Spinal cord (tissue), 10 donors: ENCODE measurements around the gene NCLN. TPM values are rescaled to one million over a fixed set of nuclear protein-coding genes. Genes with fewer than 3 reads are reported as not detected.
"Not testable (repeated sequence)": the region's sequence is repeated elsewhere in the genome, so short reads cannot be mapped to it uniquely, and the experiment has no call there.

Experiments
- DNase-seq, 6 donors: peaks; one replicate each; pipeline versions ENCODE4 v3.0.0 to v3.0.0-alpha.2; 2013 to 2015; ENCODE audit warnings: low spot score in 6 of 6, low read depth in 4 of 6
- H3K27ac ChIP-seq: one replicate; pipeline ENCODE4 v1.5.1; 2013; ENCODE audit warnings: low read depth, low read length, control low read depth
- H3K27me3 ChIP-seq: one replicate; pipeline ENCODE4 v1.6.1; 2013; ENCODE audit warnings: low read length; ENCODE audit not compliant: control insufficient read depth, insufficient read depth
- H3K36me3 ChIP-seq: one replicate; pipeline ENCODE4 v1.6.1; 2013; ENCODE audit warnings: low read length; ENCODE audit not compliant: control insufficient read depth, insufficient read depth
- H3K4me1 ChIP-seq: one replicate; pipeline ENCODE4 v1.6.1; 2013; ENCODE audit warnings: low read length; ENCODE audit not compliant: control insufficient read depth, insufficient read depth
- H3K4me3 ChIP-seq: one replicate; pipeline ENCODE4 v1.5.1; 2013; ENCODE audit warnings: low read depth, low read length, control low read depth
- H3K9me3 ChIP-seq: one replicate; pipeline ENCODE4 v1.6.1; 2013; ENCODE audit warnings: low read length; ENCODE audit not compliant: control insufficient read depth, insufficient read depth
- WGBS: methylation state at CpG from one replicate; pipeline ENCODE4 v1.1.5; 2013; ENCODE audit warnings: missing lambda C conversion rate; ENCODE audit not compliant: insufficient coverage; 5-methylcytosine and 5-hydroxymethylcytosine counted together
- polyA plus RNA-seq, 2 donors: library from polyadenylated mRNA; unstranded; fragments of 120-200 nt; gene quantifications; one replicate each; pipeline ENCODE4 v1.2.1, GENCODE V29; 2013; ENCODE audit not compliant: insufficient read length in 2 of 2
- total RNA-seq, 2 donors: library from RNA; depleted of rRNA in 1 of 2; stranded (reverse); fragments of 120-200 nt in 1 of 2; fragments of >200 nt in 1 of 2; gene quantifications; one replicate each; pipeline versions ENCODE4 v1.2.3 to v1.2.4, GENCODE V29; 2013 to 2014
- donor health status: healthy.

Gene NCLN
- total and polyA plus RNA-seq, 4 donors: 12.1 to 55.4 (median 31.2) TPM

DNA sequence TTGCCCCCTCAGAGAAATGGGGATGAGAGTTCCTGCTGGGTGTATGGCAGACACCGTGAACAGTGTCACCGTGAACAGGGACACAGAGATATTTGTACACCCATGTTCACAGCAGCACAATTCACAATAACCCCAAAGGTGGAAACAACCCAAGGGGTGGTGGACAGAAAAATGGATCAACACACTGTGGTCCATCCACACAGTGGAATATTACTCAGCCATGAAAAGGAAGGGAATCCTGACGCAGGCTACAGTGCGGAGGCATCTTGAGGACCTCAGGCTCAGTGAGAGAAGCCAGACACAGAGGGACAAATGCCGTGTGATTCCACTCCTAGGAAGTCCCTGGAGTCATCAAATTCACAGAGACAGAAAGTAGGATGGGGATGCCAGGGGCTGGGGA is 31.1 kb downstream of the NCLN start:
- H3K4me3 ChIP-seq: no peak overlapping the region
- no peak overlapping the region for H3K27ac ChIP-seq
- H3K36me3 ChIP-seq: peaks cover 10% of the 10 kb centered on the region
- 50% methylated on average over 2 of the region's 5 CpGs for WGBS
- no peaks in the 10 kb centered on the region for H3K27me3 ChIP-seq
- no peaks in the 10 kb centered on the region for H3K9me3 ChIP-seq
- H3K4me1 ChIP-seq: no peaks in the 10 kb centered on the region
- no peak for DNase-seq

DNA sequence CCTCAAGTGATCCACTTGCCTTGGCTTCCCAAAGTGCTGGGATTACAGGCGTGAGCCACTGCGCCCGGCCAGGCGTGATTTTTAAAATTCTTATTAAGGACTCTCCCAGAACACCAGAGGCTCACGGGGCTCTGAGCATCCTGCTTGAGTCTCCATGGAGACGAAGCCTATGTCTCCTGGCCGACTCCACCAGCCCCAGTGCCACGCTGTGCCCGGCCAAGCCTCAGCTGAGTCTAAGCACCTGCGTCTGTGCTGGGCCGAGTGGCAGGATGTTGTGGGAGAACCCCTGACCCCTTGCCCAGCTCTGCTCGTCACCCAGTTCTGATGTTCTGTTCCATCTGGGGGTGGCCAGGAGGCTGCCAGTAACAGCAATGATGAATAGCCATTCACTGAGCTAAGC is 34.8 kb downstream of the NCLN start:
- 55% methylated on average over 11 of the region's 12 CpGs for WGBS
- no peak for DNase-seq
- H3K9me3 ChIP-seq: no peaks in the 10 kb centered on the region
- H3K36me3 ChIP-seq: no peaks in the 10 kb centered on the region
- H3K4me1 ChIP-seq: peaks cover 4% of the 10 kb centered on the region
- H3K27ac ChIP-seq: no peak overlapping the region
- no peaks in the 10 kb centered on the region for H3K27me3 ChIP-seq
- no peak overlapping the region for H3K4me3 ChIP-seq

DNA sequence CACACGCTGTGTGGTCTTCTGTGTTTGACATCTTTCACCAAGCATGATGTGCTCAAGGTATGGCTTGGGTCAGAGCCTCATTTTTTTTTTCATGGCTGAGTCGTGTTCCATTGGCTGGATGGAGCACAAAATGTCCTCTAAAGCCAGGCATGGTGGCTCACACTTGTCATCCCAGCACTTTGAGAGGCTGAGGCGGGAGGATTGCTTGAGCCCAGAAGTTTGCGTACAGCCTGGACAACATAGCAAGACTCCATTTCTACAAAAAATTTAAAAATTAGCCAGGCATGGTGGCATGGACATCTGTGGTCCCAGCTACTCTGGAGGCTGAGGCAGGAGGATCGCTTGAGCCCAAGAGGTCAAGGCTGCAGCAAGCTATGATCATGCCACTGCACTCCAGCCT is 35.8 kb downstream of the NCLN start:
- not testable (repeated sequence) for H3K27me3 ChIP-seq, H3K27ac ChIP-seq, DNase-seq, H3K9me3 ChIP-seq, H3K4me3 ChIP-seq, H3K36me3 ChIP-seq
- H3K4me1 ChIP-seq: peaks cover 12% of the 10 kb centered on the region
- WGBS: 61% methylated on average over 4 of the region's 5 CpGs

DNA sequence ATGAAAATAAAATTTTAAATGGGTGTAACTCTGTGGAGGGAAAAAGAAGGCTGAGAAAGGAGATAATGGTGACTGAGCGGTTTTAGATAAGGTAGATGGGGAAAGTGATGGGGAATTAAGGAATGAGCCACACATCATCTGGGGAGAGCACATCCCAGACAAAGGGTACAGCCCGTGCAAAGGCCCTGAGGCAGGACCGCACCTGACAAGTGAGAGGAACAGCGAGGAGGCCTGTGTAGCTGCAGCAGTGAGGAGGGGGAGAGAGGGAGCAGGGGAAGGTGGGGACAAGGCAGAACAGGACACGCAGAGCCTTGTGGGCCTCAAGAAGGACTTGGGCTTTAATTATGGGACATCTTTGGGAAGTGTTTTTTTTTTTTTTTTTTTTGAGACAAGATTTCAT is 37.0 kb downstream of the NCLN start:
- H3K9me3 ChIP-seq: no peaks in the 10 kb centered on the region
- no peak overlapping the region for H3K27ac ChIP-seq
- no peak overlapping the region for H3K4me3 ChIP-seq
- peaks cover 24% of the 10 kb centered on the region for H3K4me1 ChIP-seq
- no peaks in the 10 kb centered on the region for H3K36me3 ChIP-seq
- no peak for DNase-seq
- H3K27me3 ChIP-seq: no peaks in the 10 kb centered on the region
- WGBS: 96% methylated on average over 5 of the region's 5 CpGs

DNA sequence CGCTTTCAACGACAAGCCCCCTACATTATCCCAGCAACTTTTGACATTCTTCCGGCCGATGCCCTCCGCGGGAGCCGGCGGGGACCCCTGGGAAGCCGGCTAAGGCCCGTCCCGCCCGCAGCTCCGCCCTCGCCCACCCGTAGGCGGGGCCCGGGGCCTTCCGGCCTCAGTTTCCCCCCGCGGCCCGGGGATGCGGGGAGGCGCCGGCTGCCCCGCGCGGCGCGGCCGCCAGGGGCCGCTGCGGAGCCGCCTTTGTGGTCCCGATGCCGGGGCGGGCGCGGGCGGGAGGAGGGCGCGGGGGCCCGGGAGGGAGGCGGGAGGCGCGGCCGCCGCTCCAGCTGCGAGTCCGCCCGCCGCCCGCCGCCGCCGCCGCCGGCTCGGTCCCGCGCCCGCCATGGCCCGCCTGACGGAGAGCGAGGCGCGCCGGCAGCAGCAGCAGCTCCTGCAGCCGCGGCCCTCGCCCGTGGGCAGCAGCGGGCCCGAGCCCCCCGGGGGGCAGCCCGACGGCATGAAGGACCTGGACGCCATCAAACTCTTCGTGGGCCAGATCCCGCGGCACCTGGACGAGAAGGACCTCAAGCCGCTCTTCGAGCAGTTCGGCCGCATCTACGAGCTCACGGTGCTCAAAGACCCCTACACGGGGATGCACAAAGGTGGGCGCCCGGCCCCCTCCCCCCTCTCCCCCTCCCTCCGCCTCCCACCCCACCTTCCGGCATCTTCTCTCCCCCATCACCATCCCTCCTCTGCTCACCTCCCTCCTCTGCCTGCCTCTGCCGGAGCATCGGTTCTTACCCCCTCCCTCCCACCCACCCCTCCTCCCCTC is 38.8 kb downstream of the NCLN start, which contains the start of gene CELF5:
TSS of gene CELF5 (plus strand) at position 316 of the 823 bp plus-strand sequence. CDS start at position 395, 79 bp downstream.
- Histone ChIP-seq H3K27ac (no peak within 1 kb of the TSS), H3K9me3 (no peaks in the 10 kb centered on the region), H3K4me1 (peaks cover 40% of the 10 kb centered on the region), H3K4me3 (peak within 1 kb of the TSS; percentile 42), H3K27me3 (no peaks in the 10 kb centered on the region), H3K36me3 (peaks cover 4% of the 10 kb centered on the region)
- peak in 2 of 6 donors; percentile 89 for DNase-seq
- under 1% methylated on average over 82 of the region's 94 CpGs for WGBS

DNA sequence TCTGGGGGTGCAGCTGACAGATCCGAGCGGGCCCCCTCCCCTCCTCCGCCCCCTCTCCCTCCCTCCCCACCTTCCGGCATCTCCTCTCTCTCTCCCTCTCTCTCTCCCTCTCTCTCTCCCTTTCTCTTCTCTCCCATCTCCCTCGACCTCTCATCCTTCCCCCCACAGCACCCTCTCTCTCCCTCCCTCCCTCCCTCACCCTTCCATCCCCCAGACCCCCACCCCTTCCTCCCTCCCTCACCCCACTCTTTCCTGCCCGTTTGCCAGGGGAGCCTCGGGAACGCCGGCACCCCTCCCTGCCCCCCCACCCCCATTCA is 39.4 kb downstream of the NCLN start:
- Histone ChIP-seq H3K27me3 (no peaks in the 10 kb centered on the region), H3K27ac (no peak overlapping the region)

DNA sequence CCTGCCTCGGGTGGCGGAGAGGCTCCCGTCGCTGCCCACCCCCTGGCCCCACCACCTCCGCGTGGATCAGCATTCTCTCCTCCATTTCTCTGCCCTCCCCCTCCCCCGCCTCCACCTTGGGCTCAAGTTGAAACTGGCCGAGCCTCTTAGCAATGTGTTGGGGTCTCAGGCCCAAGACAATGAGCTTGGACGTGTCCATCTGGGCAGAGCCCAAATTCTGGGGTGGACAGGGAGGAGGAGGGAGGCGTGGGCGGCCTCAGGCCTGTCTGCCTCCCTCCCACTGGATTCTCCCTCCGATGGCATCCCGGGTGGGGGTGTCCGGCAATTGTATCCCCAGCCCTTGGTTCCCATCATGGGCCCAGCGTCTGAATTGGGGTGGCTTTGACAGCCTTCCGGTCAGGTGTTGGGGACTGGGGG is 40.0 kb downstream of the NCLN start:
- WGBS: 23% methylated on average over 8 of the region's 16 CpGs
- Histone ChIP-seq H3K27me3 (no peaks in the 10 kb centered on the region), H3K27ac (no peak overlapping the region), H3K4me3 (peak overlapping the region; percentile 42), H3K36me3 (peaks cover 6% of the 10 kb centered on the region), H3K4me1 (peaks cover 40% of the 10 kb centered on the region), H3K9me3 (no peaks in the 10 kb centered on the region)
- peak in 2 of 6 donors; percentile 41 to 55 for DNase-seq

More for the DNA sequence above, 39.4 kb downstream of the NCLN start:
- Histone ChIP-seq H3K4me3 (peak overlapping the region; percentile 42), H3K36me3 (peaks cover 4% of the 10 kb centered on the region), H3K9me3 (no peaks in the 10 kb centered on the region), H3K4me1 (peaks cover 40% of the 10 kb centered on the region)
- peak in 2 of 6 donors; percentile 65 to 84 for DNase-seq
- 0% methylated on average over 5 of the region's 9 CpGs for WGBS

DNA sequence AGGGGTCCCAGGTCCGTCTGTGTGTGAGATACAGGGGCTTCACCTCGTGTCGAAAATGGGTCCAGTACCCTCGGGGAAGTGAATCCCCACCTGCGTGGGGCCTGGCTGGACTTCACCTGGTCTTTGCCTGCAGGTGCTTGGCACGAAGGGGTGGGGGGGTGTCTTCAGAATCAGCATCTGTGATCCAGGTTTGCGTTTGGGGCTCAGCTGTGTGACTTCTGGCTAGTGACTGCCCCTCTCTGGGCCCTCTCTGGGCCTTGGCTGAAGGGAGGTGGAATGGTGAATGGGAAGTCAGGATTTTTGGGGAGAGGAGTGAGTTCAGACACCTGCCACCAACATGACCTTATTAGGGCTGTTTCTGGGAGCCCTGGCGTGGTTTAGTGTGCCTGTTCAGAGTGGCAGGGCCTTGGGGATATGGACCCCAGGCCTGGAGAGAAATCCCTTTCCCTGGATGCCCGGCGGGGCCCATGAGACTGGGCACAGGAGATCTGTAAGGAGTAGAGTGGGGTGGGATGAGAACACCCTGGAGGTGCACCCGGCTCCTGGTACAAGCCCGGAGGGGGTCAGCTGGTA is 41.4 kb downstream of the NCLN start:
- 76% methylated on average over 12 of the region's 12 CpGs for WGBS
- H3K27ac ChIP-seq: no peak overlapping the region
- no peaks in the 10 kb centered on the region for H3K9me3 ChIP-seq
- H3K36me3 ChIP-seq: peaks cover 7% of the 10 kb centered on the region
- H3K4me1 ChIP-seq: peaks cover 40% of the 10 kb centered on the region
- H3K4me3 ChIP-seq: no peak overlapping the region
- no peaks in the 10 kb centered on the region for H3K27me3 ChIP-seq
- DNase-seq: no peak

DNA sequence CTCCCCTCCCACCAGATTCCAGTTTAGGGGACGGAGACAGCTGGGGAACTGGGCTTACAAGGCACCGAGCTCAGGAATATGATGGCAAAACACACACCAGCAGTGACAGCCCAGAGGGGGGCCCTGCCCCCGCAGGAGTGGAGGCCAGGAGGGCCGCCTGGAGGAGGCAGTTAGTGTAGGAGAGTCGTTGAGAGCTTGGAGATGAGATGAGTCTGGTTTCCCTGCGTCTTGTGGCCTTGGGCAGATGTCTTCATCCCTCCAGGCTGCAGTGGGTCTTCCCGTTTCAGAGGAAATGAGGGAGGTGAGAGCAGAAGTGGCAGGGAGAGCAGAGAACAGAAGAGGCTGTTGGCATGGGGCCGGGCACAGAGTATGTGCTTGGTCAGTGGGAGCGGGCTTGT is 43.6 kb downstream of the NCLN start:
- H3K27me3 ChIP-seq: no peaks in the 10 kb centered on the region
- WGBS: 61% methylated on average over 8 of the region's 9 CpGs

More for the DNA sequence above, 43.6 kb downstream of the NCLN start:
- Histone ChIP-seq H3K27ac (no peak overlapping the region), H3K9me3 (no peaks in the 10 kb centered on the region), H3K36me3 (peaks cover 7% of the 10 kb centered on the region), H3K4me1 (peaks cover 37% of the 10 kb centered on the region), H3K4me3 (no peak overlapping the region)
- DNase-seq: no peak
